GM19438 (cell line): Measurements from ENCODE around the gene TRERF1.

ENCODE experiments used
- ATAC-seq: cut with Tn5 transposase; IDR thresholded peaks from one replicate; pipeline ENCODE4 v1.9.1; 2021; ENCODE audit warnings: low read depth; ENCODE audit not compliant: unreplicated experiment

TRERF1 gene

DNA sequence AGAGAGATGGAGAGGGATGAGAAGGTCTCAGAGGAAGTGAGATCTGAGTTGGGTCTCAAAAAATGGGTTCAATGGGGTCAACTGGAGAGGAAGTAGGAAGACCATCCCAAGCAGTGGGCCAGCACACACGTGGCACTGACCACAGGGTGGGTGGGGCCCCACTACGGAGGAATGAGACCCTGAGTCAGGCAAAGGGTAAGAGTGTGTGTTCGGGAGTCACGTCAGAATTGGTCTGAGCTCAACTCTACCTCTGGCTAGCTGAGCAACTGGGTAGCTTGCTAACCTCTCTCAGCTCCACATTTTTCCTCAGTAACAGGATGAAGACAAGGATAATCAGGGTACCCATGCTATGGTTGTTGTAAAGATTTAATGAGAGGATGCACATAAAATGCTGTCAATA, 79.0 kb downstream of the TRERF1 start:
- ATAC-seq = no peak

DNA sequence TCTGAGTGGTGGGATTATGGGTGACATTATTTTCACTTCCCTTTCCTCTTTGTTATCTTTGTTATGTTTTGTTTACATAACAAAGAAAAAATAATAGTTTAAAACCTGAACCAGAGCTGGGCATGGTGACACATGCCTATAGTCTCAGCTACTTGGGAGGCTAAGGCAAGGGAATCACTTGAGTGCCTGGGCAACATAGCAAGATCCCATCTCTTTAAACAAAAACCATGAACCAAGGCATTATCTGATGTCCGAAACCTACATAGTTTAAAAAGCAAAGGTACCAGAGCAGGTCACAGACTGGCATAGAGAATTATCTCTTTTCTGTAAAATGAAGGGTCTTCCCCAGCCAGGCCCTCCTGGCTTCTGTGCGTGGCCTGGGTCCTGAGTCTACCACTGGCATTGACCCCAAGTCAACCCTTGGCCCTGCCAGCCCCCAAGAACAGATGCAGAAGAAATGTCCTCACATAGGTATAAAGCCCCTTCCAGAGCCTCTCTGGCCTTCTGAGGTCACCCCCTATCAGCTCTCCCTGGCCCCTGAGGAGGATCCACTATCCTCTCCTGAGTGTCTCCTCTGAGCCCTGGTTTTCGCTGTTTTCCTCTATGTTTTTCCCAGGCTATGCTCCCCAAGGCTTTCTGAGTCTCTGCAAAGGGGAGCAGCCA, 81.3 kb downstream of the TRERF1 start:
- ATAC-seq = no peak

DNA sequence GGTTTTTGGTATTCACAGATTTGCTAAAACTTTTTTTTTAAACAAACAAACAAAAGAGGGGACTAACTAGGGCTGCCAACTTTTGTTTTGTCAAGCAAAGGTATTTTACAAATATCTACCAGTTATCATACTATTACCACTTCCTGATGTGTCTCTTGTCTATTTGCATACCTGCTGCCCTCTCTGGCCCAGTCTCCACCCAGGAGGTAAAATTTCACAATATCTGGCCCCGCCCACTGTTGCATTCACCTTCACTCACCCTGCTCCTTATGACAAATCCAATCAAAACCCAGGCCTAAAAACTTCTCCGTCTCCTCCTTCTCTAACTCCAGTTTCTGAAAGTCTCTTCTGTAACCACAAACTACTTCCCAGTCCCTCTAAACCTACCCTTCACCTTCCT, 82.2 kb downstream of the TRERF1 start:
- ATAC-seq = no peak

DNA sequence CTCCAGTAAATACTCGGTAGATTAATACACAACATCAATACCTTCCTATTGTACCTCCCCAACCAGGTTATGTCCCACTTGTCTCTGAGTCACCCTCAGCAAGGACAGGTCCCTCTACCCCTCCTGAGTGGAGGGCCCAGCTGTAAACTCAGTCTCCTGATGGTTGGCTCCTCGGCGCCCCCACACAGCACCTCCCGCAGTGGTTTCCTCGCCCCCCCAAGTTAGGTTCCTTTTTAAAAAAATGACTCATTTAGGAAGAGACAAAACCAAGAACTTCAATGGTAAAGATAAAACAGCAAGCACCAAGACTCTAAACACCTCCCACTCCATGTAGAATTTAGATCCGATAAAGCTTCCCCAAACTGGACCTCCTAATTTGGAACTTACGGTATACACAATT, 83.5 kb downstream of the TRERF1 start:
- ATAC-seq = no peak

DNA sequence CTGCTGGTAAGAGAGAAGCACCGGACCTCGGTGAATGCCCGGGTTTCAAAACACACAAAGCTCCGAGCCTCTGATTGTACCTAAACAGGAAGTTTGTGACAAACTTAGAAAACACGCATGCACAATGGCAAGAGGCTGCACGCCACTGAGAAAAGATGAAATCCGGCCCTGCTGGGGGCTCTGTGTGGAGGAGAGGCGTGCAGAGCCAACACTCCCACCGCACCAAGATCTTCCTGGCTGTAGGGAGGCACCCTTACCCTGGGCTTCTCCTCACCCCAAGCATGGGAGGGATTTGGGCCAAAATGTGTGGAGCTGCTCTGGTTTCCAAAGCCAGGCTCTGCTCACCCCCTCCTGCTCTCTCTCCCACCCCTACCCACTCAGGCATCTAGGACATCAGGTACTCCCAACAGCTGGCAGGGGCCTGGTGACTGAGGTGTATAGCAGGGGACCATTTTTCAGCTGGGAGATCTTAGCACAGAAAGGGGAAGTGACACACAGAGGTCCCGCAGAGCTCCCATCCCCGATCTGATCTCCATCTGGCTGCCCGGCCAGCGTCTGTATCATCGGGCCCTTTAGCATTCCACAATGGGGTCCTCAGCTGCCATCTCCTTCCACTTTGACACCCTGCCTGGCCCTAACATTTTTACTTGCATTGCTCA, 84.2 kb downstream of the TRERF1 start:
- ATAC-seq = peak; percentile 66

DNA sequence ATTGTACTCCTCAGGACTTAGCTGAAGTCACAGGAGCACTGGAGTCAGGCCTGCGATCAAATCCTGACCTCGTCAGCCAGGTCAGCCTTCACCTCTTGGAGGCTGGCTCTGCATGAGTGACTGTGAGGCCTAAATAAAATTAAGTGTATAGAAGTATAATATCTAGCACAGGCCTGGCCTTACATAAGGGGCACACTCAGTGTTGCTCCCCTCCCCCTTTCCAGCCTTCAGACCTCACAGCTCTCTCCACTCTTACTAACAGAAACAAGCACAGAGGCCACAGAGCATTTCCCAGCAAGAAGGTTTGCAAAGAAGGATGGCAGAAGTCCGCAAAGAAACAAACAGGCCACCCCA, 84.8 kb downstream of the TRERF1 start:
- peak; percentile 10 for ATAC-seq

DNA sequence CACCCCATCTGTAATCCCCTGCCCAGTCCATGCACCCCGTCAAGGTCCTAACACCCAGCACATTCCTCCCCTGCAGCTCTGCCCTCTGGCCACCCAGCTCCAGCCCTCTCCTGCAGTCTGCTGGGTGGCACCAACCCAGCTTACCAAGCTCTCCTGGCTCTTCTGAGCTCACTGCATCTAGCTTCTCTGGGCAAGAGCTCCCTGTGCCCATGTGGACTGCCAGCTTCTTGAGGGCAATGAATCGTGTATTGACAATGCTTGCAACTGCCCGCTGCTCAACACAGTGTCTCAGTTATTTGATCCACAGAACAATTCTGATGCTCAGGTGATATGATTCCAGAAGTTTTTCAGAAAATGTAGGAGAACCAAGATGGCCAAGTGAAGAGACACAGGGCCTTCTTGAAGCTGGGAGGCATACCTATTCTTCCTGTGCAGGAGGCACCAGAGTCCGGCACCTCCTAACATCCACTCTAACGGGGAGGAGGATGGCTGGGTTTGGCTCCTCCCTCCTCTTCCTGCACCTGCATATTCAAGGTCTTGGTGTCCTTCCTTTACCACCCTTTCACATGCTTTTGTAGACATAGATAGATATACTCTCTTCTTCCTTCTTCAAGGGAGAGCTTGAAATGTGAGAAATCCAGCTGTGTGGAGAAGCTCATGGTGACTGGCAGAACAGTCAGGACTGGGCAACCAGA, 85.6 kb downstream of the TRERF1 start:
- ATAC-seq = no peak

DNA sequence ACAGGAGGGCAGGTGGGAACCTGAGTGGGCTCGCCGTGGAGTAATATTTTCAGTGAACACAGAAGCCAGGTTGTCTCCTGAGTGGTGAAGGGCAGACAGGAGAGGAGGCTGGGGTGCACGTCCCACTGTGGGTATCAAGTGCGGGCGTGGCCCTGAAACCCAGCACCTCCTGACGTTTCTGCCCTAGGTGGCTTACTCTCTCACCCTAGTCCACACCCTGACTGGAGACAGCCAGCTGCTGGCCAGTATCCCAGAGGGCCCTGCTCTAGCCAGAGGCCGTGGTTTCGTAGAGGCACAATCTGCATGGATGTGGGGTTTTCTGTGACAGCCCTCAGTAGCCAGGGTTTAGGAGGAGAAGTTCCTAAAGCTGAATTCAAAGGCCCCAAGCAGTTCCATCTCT, 86.7 kb downstream of the TRERF1 start:
- ATAC-seq = no peak

DNA sequence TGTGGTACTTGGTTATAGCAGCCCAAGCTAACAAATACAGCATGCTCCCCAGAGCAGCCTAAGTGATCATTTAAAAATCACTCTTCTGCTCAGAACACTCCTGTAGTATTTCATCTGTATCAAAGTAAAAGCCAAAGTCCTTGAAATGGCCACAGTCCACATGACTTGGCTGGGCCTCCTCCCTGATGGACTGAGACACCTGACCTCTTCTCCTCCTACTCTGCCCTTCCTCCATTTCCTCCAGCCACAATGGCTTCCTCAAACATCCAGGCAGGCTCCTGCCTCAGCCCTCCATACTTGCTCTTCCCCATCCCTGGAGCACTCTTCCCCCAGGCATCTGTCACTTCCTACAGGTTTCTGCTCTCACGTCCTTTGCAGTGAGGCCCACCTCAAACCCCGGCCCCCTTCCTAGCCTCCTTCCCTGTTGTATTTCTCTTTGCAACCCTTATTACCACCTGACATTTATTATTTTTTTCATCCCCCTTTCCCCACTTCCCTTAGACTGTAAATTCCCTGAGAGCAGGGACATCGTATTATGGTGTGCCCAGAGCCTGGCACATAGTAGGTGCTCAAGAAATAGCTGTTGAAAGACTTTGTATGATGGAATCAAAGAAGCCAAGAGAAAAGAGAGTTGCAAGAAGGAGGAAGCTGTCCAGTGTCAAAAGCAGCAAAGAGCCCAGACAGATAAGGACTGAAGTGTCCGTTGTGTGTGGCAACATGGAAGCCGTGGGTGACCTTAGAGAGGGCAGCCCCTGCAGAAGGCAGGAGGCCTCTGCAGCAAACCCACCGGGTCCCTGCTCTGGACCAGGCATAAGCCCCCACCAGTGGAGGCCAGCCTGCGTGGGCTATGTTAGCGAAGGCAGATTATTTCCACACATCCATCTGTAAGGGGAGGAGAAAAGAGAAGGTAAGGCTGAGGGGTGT, 87.5 kb downstream of the TRERF1 start:
- ATAC-seq = no peak

DNA sequence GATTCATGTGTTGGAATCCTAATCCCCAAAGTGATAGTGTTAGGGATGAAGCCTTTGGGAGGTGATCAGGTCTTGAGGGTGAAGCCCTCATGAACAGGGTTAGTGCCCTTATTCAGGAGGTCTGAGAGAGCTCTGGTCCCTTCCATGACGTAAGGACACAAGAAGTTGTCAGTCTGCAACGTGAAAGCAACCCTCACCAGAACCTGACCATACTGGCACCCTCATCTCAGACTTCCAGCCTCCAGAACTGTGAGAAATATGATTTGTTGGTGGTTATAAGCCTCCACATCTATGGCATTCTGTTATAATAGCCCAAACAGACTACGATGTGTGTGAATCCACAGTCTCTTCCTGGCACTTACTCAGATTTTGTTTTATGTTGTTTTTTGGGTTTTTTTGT, 90.7 kb downstream of the TRERF1 start:
- ATAC-seq = no peak

DNA sequence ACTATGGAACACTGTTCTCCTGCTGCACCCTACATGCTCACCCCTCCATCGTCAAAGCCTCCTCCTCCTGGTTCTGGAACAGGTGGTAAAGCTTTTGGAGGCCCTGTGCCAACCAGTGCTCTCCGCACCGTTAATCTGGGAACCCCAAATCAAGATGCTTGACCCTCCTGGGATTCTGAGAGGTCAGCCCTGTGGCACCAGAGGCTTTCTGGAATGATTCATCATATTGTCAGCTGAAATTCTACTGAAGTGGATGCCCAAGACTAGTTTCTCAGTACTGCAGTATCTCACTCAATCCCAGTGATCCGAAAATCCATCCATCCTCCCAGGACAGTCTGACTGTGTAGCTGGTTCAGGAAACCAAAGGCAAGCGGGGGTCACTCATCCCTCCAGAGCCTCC, 92.7 kb downstream of the TRERF1 start:
- ATAC-seq = no peak

DNA sequence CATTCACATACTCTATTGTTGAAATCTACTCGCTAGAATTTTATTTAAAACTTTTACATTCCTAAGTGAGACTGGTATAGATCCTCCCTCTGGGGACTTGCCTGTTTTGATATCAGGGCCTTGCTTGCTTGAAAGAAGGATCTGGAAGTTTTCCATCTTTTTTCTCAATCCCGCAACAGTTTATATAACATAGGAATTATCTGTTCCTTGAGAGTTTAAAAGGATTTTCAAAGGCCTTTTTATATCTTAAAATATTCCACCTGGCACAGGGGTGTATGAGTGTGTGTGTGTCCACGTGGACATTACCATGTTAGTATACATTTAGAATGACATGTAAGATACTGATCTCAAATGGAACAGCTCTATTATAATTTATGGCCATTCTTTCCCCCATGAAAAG, 96.3 kb downstream of the TRERF1 start:
- no peak for ATAC-seq

DNA sequence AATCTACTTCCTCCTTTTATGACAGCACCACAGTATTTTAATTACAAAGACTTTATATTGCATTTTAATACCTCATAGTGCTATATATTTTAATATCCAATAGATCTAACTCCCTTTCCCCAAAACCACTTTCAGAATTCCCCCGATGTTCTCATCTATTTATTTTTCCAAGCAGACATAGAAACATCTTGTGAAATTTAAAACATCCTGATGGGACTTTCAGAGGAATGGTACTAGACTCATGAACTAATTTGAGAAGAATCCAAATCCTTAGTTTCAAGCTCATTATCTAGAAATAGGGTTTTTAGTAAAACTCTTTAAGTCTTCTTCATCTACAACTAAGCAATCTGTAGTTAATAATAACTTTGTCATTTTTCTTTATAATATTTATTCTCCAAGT, 97.0 kb downstream of the TRERF1 start:
- no peak for ATAC-seq

DNA sequence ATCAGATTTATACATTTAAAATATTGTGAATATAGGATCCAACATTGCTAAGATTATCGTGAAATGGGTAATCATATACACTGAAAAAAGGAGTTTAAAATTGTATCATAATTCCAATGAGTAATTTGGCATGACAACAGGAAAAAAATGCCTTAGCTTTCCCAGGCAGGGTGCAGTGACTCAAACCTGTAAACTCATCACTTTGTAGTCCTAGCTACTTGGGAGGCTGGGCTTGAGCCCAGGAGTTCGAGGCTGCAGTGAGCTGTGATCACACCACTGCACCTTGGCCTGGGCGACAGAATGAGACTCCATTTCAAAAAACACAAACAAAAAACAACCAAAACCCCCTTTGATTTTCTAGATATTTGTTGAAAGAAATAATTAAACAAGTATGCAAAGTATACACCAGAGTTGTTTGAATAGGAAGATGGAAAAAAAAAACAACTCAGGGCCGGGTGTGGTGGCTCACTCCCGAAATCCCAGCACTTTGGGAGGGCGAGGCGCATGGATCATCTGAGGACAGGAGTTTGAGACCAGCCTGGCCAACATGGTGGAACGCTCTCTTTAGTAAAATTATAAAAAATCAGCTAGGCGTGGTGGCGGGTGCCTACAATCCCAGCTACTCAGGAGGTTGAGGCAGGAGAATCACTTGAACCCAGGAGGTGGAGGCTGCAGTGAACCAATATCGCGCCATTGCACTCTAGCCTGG, 98.7 kb downstream of the TRERF1 start:
- ATAC-seq = no peak

DNA sequence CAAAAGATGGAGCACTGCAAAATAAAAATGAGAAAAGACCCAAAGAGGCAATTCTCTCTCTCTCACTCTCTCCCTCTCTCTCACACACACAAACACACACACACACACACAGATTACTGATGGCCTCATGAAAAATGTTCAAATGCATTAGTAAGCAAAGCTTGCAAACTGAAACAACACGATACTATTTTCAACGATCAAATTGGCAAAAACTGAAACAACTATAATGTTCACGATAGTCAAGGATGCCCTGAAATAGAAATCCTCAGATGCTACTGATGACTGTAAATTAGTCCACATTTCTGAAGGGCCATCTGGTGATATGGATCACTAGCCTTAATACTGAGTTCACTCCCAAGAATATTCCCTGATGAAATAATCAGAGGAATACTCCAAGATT, 100.8 kb downstream of the TRERF1 start:
- ATAC-seq = no peak

DNA sequence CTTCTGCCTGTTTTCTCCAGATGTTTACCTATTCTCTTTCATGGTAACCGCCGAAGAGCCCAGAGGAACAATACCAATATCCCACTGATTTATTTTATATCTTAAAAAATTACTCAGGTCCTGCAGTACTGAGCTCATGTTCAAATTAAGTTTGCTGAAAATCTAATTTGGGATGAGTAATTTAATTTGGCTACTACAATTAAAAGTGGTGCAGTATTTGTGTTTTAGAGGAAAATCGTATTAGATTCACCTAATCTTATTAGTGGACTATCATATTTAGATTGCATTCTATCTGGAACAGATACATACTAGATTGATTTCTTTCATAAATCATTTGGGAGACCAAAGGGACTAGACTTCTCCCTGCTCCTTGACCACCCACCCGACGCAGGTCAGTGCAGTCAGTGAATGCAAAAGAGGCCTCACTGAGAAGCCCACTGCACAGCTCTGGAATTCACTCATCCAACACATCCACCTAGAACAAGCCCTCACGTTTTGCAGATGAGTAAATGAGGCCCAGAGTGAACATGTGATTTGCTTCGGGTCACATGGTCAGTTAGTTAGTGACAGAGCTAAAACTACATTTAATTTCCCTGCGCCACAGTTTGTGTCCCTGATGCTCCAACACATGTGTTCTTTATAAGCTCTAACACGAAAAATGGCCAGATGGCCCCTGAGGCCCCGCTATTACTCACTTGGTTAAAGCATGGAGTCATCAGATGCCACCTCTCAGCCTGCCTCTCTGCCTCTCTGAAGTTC, 101.8 kb downstream of the TRERF1 start:
- no peak for ATAC-seq

DNA sequence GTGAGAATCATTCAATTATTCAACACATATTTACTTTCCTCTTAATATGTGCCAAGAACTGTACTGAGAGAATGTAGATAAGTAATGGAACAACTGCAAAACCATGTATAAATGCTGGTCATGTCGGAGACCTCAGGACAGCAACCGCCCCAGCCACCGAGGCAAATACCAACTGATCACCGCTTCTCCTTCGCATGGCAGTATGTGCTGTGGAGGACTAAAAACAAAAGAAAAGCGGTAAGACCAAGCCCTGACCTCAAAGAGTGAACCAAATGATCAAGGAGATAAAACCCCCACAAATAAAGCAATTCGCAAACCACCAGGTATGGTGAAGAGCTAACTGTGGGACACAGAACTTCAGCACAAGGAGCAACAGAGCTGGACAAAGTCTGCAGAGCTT, 104.3 kb downstream of the TRERF1 start:
- ATAC-seq = no peak

DNA sequence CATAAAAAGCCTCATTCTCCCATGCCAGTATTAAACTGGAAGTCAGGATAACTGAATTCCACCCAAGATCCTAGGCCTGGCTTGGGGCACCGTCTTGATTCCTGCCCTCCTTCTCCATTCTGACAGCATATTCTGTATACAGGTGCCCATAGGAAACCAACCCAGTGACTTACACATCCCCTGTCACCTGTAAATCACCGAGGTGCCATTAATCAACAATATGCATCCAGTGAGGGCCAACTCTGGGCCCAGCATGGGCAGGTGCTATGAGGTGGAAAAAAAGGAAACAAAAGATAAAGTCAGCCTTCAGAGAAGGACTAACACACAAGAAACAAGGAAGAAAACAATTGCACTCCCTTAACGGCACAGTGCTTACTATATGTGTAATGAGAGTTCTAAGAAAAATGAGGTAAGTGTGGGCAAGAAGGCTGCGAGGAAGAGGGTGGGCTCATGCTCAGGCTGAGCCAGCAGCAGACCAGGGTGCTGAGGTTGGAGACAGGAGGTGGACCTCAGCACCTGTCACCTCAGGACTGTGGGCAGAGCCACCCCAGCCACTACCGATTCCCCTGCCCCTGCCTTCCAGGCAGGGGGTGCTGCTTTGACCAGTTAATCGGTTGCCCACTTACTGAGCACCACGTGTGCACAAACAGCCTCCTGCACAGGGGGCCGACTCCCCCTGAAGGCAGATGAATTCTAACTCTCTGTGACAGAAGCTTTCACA, 105.9 kb downstream of the TRERF1 start:
- no peak for ATAC-seq

DNA sequence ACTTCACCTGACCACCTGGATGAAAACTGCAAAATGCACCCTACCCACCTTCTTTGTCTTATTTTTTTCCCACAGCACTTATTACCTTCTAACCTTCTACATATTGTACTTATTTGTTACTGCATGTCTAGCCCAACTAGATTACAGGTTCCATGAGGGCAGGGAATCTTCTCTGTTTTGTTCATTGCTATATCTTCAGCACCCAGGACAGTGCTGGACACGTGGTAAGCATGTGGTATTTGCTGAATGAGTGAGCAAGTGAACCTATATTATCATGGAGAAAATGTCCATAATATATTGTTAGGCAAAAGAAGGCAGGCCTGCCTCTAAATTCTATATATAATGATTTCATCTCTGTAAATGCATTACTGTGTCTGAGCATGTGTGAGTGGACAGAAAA, 107.0 kb downstream of the TRERF1 start:
- no peak for ATAC-seq
